HUDEP-2 (cell line): ENCODE data around the gene DEFB119.
"Not testable (repeated sequence)": the region's sequence is repeated elsewhere in the genome, so short reads cannot be mapped to it uniquely, and the experiment has no call there.

Experiments used
- DNase-seq, 76 experiments: peaks; one replicate each; lab custom pipeline; 2025; ENCODE audit not compliant: unreplicated experiment in 76 of 76; lab: John Stamatoyannopoulos, UW

Gene DEFB119

GRCh38 chr20:31390490-31390889 is at the start of gene DEFB119:
TSS of gene DEFB119 (minus strand) at chr20:31390590. CDS start at chr20:31390483, 107 bp downstream.
- DNase-seq = no peak

GRCh38 chr20:31430568-31431115 is 40.3 kb upstream of the DEFB119 start:
- no peak for DNase-seq

GRCh38 chr20:31427576-31427975 is 37.2 kb upstream of the DEFB119 start:
- not testable (repeated sequence) for DNase-seq

- not testable (repeated sequence) for DNase-seq
Observed at GRCh38 chr20:31426891-31427551, 36.6 kb upstream of the DEFB119 start.

- no peak for DNase-seq
Observed at GRCh38 chr20:31425797-31426196, 35.4 kb upstream of the DEFB119 start.

GRCh38 chr20:31418307-31418706 is 27.9 kb upstream of the DEFB119 start:
- DNase-seq = no peak

GRCh38 chr20:31415653-31416052 is 25.3 kb upstream of the DEFB119 start:
- no peak for DNase-seq

- no peak for DNase-seq
Observed at GRCh38 chr20:31414381-31414780, 24.0 kb upstream of the DEFB119 start.

- DNase-seq = no peak
Observed at GRCh38 chr20:31410011-31410410, 19.6 kb upstream of the DEFB119 start.

- no peak for DNase-seq
Observed at GRCh38 chr20:31406115-31406514, 15.7 kb upstream of the DEFB119 start, which contains the start of gene DEFB121. TSS of gene DEFB121 (minus strand) at chr20:31406215. CDS start at chr20:31406152, 63 bp downstream.

GRCh38 chr20:31403886-31404285 is 13.5 kb upstream of the DEFB119 start:
- DNase-seq = no peak

- DNase-seq = no peak
Observed at GRCh38 chr20:31394900-31395299, 4.5 kb upstream of the DEFB119 start.

GRCh38 chr20:31392836-31393235 is 2.4 kb upstream of the DEFB119 start:
- DNase-seq = no peak

GRCh38 chr20:31374346-31374745 is 16.0 kb downstream of the DEFB119 start:
- DNase-seq = no peak

GRCh38 chr20:31368301-31368700 is 22.1 kb downstream of the DEFB119 start, which contains the start of gene DEFB118:
TSS of gene DEFB118 (plus strand) at chr20:31368601. CDS start at chr20:31368651, 50 bp downstream.
- DNase-seq = no peak

- not testable (repeated sequence) for DNase-seq
Observed at GRCh38 chr20:31364272-31364671, 26.1 kb downstream of the DEFB119 start.

GRCh38 chr20:31363295-31363694 is 27.1 kb downstream of the DEFB119 start:
- no peak for DNase-seq

GRCh38 chr20:31355981-31356380 is 34.4 kb downstream of the DEFB119 start:
- no peak for DNase-seq

- no peak for DNase-seq
Observed at GRCh38 chr20:31341470-31341869, 48.9 kb downstream of the DEFB119 start.

- DNase-seq = no peak
Observed at GRCh38 chr20:31330893-31331292, 59.5 kb downstream of the DEFB119 start.
